ENCODE data around the gene OPCML.

Gene OPCML

DNA sequence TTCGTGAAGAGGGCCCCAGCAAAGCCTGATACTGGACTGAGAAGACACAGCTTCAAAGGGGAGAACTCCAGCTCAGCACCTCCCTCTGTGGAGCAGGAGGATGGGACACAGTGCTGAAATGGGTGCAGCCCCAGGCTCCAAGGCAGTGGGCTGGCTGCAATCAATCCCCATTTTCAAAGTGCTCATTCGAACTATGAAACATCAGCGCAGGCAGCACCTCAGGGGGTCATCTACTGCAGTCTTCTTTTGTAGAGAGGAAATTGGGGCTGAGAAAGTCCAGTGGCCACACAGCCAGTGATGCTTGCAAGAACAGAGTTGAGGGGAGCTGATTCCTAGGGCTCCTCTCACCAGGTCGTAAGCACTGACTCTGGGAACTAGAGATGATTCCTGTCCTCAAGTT lies 25.1 kb downstream of the OPCML start:
- TF ChIP-seq JUND (IDR thresholded peaks at IDR 0.05; ENCODE audit: low read depth): no peak

DNA sequence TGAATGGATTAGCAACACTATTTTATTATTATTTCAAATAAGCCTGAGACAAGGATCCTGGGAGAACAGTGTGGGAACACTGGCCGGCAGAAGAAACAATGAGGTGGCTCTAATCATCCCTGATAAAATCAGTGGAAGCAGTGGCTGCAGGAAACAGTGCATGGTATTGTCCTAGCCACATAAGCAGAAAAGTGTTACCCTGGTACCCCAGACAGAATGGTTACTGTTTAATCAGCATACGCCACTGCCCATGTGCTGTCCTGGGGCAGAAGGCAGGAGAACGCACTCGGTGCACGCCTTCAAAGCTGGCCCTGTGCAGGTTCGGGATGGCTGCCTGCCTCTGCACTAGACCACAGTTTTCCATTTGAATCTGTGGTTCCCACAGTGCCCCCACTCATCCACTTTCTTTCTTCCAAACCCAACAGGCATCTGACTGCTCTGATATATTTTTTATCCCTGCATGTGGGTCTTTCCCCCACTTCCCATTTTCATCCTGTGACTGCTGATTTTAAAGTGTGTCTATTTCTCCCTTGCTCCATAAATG lies 25.7 kb downstream of the OPCML start:
- no peak for DNase-seq (ENCODE audit: low read depth in 1 of 2, low spot score in 1 of 2)
- no peak for TF ChIP-seq JUND (IDR thresholded peaks at IDR 0.05; ENCODE audit: low read depth)
- in situ Hi-C loops (cut with HindIII; ENCODE audit: low pct_unique_long_range_greater_than_20kb, low sequenced_read_pairs): no loop called here

More for the DNA sequence above, 25.1 kb downstream of the OPCML start:
- DNase-seq (ENCODE audit: low read depth in 1 of 2, low spot score in 1 of 2): no peak
- in situ Hi-C loops (cut with HindIII; ENCODE audit: low pct_unique_long_range_greater_than_20kb, low sequenced_read_pairs): no loop called here

GRCh38 chr11:133506023-133506422 lies 26.3 kb downstream of the OPCML start:
- TF ChIP-seq JUND (IDR thresholded peaks at IDR 0.05; ENCODE audit: low read depth): no peak
- in situ Hi-C loops (cut with HindIII; ENCODE audit: low pct_unique_long_range_greater_than_20kb, low sequenced_read_pairs): no loop called here
- no peak for DNase-seq (ENCODE audit: low read depth in 1 of 2, low spot score in 1 of 2)

- no peak for DNase-seq (ENCODE audit: low read depth in 1 of 2, low spot score in 1 of 2)
- no peak for TF ChIP-seq JUND (IDR thresholded peaks at IDR 0.05; ENCODE audit: low read depth)
- in situ Hi-C loops (cut with HindIII; ENCODE audit: low pct_unique_long_range_greater_than_20kb, low sequenced_read_pairs): no loop called here
Observed at GRCh38 chr11:133504906-133505305, 27.4 kb downstream of the OPCML start.

DNA sequence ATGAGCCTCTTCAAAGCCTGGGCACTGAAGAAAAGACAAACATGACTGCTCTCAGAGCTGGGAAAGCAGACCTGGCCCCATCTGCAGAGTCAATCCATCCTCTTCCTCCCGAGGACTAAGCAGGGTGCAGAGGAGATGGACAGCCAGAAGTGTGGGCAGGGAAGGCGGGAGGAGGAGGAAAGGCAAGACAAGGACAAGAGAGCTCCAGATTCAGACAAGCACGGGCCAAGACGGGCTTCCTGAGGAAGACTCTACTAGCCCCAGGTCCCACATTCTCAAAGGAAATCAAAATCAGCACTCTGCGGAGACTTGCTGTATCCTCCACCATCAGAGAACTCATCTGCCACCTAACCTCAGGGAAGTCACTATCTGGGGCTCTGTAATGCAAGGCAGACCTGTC lies 28.5 kb downstream of the OPCML start:
- no peak for TF ChIP-seq JUND (IDR thresholded peaks at IDR 0.05; ENCODE audit: low read depth)
- no peak for DNase-seq (ENCODE audit: low read depth in 1 of 2, low spot score in 1 of 2)
- in situ Hi-C loops (cut with HindIII; ENCODE audit: low pct_unique_long_range_greater_than_20kb, low sequenced_read_pairs): no loop called here

GRCh38 chr11:133503236-133503635 lies 29.1 kb downstream of the OPCML start:
- TF ChIP-seq JUND (IDR thresholded peaks at IDR 0.05; ENCODE audit: low read depth): no peak
- DNase-seq (ENCODE audit: low read depth in 1 of 2, low spot score in 1 of 2): no peak
- in situ Hi-C loops (cut with HindIII; ENCODE audit: low pct_unique_long_range_greater_than_20kb, low sequenced_read_pairs): no loop called here

DNA sequence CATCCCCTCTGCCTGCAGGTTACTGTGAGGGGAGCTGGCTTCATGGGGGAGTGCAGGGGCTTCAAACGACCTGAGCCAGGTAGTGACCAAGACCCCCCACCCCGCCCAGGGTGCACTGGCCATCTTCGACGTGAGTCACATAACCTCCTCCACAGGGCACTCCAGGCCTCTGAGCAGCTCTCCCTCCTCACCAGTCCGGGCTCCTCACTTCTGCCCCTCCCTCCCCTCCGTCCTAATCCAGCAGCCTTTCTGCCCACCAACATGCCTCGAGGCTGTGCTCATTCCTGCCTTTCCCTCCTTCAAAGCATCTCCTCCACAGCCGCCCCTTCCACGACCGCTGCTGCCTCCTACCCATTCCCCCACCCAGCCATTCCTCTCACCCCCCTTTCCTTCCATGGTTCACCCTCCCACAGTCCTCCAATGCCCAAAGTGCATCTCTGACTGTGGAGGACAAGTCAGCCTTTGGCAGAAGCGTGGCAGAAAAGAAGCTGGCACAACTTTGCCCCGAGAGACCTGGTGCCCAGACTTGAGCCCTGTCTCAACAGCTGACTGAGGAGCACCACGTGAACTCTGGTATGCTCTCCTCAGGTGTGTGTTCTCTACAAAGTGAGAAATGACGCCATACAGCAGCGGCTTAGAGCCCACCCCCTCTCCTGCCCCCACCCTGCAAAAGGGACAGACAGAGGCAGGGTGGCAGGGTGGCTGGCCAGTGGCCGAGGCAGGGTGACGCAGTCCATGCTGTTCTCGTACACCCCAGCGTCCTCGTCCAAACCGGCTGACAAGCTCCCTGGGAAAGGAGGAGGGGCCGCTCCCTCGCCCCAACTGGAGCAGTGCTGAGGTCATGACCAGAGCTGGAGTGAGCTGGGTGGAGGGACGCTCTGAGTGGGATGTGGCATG lies 30.4 kb downstream of the OPCML start:
- TF ChIP-seq JUND (IDR thresholded peaks at IDR 0.05; ENCODE audit: low read depth): no peak
- no peak for DNase-seq (ENCODE audit: low read depth in 1 of 2, low spot score in 1 of 2)
- in situ Hi-C loops (cut with HindIII; ENCODE audit: low pct_unique_long_range_greater_than_20kb, low sequenced_read_pairs): no loop called here

GRCh38 chr11:133500936-133501335 lies 31.4 kb downstream of the OPCML start:
- in situ Hi-C loops (cut with HindIII; ENCODE audit: low pct_unique_long_range_greater_than_20kb, low sequenced_read_pairs): no loop called here
- TF ChIP-seq JUND (IDR thresholded peaks at IDR 0.05; ENCODE audit: low read depth): no peak
- no peak for DNase-seq (ENCODE audit: low read depth in 1 of 2, low spot score in 1 of 2)

DNA sequence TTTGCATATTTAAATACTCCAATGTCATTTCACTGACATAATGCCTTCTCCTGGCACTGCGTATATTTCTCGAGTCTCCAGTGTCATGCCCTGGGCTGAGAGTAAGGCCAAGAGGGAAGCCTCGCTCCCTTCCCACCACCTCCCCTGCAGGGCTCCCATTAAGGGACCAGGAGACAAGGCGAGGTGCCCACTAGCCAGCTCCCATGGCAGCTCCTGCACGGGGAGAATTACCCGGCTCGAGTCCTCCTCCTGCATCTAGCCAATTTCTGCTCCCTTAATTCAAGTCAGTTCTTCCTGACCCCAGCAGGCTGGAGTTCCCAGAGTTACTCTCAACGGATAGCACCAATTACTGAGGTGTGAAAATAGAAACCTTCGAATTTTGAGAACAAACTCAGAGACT lies 31.9 kb downstream of the OPCML start:
- DNase-seq (ENCODE audit: low read depth in 1 of 2, low spot score in 1 of 2): no peak
- TF ChIP-seq JUND (IDR thresholded peaks at IDR 0.05; ENCODE audit: low read depth): no peak
- in situ Hi-C loops (cut with HindIII; ENCODE audit: low pct_unique_long_range_greater_than_20kb, low sequenced_read_pairs): no loop called here

GRCh38 chr11:133498969-133499368 lies 33.3 kb downstream of the OPCML start:
- in situ Hi-C loops (cut with HindIII; ENCODE audit: low pct_unique_long_range_greater_than_20kb, low sequenced_read_pairs): no loop called here
- no peak for TF ChIP-seq JUND (IDR thresholded peaks at IDR 0.05; ENCODE audit: low read depth)
- DNase-seq (ENCODE audit: low read depth in 1 of 2, low spot score in 1 of 2): no peak

DNA sequence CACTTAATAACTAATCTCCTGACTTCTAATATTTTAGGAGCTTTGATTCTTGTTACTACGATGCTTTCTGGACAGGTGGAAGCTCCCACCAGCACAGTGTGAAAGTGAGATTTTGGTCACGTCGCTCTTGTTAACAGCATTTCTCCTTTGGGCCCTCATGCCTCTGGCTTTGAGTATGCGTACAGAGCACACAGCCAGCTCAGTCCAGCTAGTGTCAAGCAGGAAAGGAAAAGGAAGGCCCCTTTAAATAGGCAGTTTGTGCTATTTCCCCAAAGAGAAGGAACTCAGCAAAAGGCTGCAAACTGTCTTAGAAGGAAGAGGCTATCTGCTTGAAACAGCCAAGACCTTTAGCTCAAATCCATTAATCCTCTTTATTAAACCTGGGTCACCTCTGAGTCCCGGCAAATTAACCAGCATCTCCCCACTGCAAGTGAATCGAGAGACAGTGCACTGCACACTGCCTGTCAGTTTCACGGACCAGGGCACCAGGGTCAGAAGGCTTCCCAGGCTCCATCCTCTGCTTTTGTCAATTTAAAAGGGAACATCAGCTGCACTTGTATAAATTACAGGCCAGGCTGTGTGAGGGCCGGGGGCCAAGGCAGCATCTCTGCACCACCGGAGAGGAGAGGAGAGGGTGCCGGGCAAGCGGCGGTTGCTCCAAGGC lies 34.7 kb downstream of the OPCML start:
- no peak for DNase-seq (ENCODE audit: low read depth in 1 of 2, low spot score in 1 of 2)
- in situ Hi-C loops (cut with HindIII; ENCODE audit: low pct_unique_long_range_greater_than_20kb, low sequenced_read_pairs): no loop called here
- no peak for TF ChIP-seq JUND (IDR thresholded peaks at IDR 0.05; ENCODE audit: low read depth)

GRCh38 chr11:133492895-133493294 lies 39.4 kb downstream of the OPCML start:
- in situ Hi-C loops (cut with HindIII; ENCODE audit: low pct_unique_long_range_greater_than_20kb, low sequenced_read_pairs): no loop called here
- DNase-seq (ENCODE audit: low read depth in 1 of 2, low spot score in 1 of 2): no peak
- TF ChIP-seq JUND (IDR thresholded peaks at IDR 0.05; ENCODE audit: low read depth): no peak
